ENCODE results near the gene LRBA. TPM values are rescaled to one million over a fixed set of nuclear protein-coding genes. Genes with fewer than 3 reads are reported as not detected.

LRBA gene
- total RNA-seq, 1 experiment from 2014 or later = 55.3 TPM

DNA sequence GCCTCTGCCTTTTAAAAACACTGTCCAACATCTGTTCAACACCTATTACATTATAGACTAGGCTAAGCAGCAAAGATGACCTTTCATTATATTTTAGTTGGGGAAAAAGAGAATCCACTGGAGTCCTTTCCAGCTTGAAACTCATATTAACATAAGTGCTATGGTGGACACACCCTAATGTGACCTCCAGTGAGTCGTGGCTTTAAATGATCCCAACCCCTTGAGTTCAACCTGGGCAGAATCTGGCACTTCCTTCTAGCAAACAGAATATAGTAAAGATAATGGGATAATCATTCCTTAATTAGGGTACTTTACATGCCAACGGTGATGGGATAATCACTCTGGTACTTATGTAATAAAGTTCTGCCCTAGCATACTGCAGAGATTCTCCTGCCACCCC is 270.5 kb downstream of the LRBA start:
- H3K9ac ChIP-seq (ENCODE audit: extremely low read depth, insufficient read length, low read length) = no peak overlapping the region
- no peaks in the 10 kb centered on the region for H3K79me2 ChIP-seq (ENCODE audit: insufficient read depth, low read length)
- TF ChIP-seq, protein P1, sequence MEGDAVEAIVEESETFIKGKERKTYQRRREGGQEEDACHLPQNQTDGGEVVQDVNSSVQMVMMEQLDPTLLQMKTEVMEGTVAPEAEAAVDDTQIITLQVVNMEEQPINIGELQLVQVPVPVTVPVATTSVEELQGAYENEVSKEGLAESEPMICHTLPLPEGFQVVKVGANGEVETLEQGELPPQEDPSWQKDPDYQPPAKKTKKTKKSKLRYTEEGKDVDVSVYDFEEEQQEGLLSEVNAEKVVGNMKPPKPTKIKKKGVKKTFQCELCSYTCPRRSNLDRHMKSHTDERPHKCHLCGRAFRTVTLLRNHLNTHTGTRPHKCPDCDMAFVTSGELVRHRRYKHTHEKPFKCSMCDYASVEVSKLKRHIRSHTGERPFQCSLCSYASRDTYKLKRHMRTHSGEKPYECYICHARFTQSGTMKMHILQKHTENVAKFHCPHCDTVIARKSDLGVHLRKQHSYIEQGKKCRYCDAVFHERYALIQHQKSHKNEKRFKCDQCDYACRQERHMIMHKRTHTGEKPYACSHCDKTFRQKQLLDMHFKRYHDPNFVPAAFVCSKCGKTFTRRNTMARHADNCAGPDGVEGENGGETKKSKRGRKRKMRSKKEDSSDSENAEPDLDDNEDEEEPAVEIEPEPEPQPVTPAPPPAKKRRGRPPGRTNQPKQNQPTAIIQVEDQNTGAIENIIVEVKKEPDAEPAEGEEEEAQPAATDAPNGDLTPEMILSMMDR (conservative IDR thresholded peaks at IDR 0.05) = no peak
- no CpG with 5 or more reads among the region's 2 CpGs for WGBS (ENCODE audit: extremely low coverage, insufficient read length, low lambda C conversion rate)
- H3K79me1 ChIP-seq (ENCODE audit: insufficient read depth, low read depth, low read length, poor library complexity, severe bottlenecking) = peaks cover 3% of the 10 kb centered on the region
- Mint-ChIP-seq H3K9me3 (peaks cover 0 to 5% of the 10 kb centered on the region in 2 experiments; a peak in 2 of 5 replicates), H3K27me3 (ENCODE audit: low read depth) (no peaks in the 10 kb centered on the region), H3K4me3 (no peak overlapping the region), H3K27ac (no peak overlapping the region), H3K4me1 (peaks cover 4 to 5% of the 10 kb centered on the region in 2 experiments; a peak in 2 of 4 replicates), H3K36me3 (ENCODE audit: insufficient read depth in 1 of 3, low read depth in 3 of 3) (peaks cover 0 to 6% (median 0%) of the 10 kb centered on the region in 3 experiments; a peak in 4 of 7 replicates)
- H2BK120ac ChIP-seq (ENCODE audit: low read depth, low read length, poor library complexity, severe bottlenecking) = no peak overlapping the region
- no peak overlapping the region for H3K56ac ChIP-seq (ENCODE audit: insufficient read length, low read depth, low read length)
- H3K23me2 ChIP-seq (ENCODE audit: insufficient read length, low read depth, low read length, poor library complexity, severe bottlenecking) = no peaks in the 10 kb centered on the region
- H2AK5ac ChIP-seq (ENCODE audit: insufficient read length, low read length) = no peak overlapping the region
- H3K4me2 ChIP-seq (ENCODE audit: insufficient read depth, insufficient read length, low read length) = no peak overlapping the region
- H2BK5ac ChIP-seq (ENCODE audit: insufficient read length, low read length) = no peak overlapping the region
- H3T11ph ChIP-seq (ENCODE audit: low read length) = no peak overlapping the region
- no peak overlapping the region for H4K8ac ChIP-seq (replicated peaks; ENCODE audit: insufficient read length, low read depth, low read length)
- no peak overlapping the region for H2BK15ac ChIP-seq (ENCODE audit: low read depth, low read length)
- no peak overlapping the region for H3K4ac ChIP-seq (ENCODE audit: low read depth, low read length)
- H3K27ac ChIP-seq (ENCODE audit: insufficient read length, low read depth, low read length) = no peak overlapping the region
- no peak overlapping the region for H3K14ac ChIP-seq (ENCODE audit: insufficient read depth, low read length)
- no peak overlapping the region for H3K18ac ChIP-seq (ENCODE audit: insufficient read length, low read depth, low read length)
- H4K5ac ChIP-seq (ENCODE audit: insufficient read length, low read depth, low read length) = no peak overlapping the region
- H3K9me3 ChIP-seq (ENCODE audit: control insufficient read depth, low read depth, low read length) = no peaks in the 10 kb centered on the region
- no peak overlapping the region for H2BK12ac ChIP-seq (ENCODE audit: insufficient read length, low read depth, low read length)
- H3K27me3 ChIP-seq (ENCODE audit: insufficient read depth, low read length) = no peaks in the 10 kb centered on the region
- H2AFZ ChIP-seq (ENCODE audit: low read length) = no peak overlapping the region
- no peak overlapping the region for H3K23ac ChIP-seq (ENCODE audit: insufficient read length, low read depth, low read length)
- H4K20me1 ChIP-seq (ENCODE audit: control insufficient read depth, insufficient read depth, insufficient read length) = no peaks in the 10 kb centered on the region
- no peaks in the 10 kb centered on the region; the same call in 1 of the 2 replicates for H3K4me1 ChIP-seq (ENCODE audit: insufficient read depth, low read length)
- H4K91ac ChIP-seq (ENCODE audit: insufficient read length, low read depth, low read length) = no peak overlapping the region
- no peak for DNase-seq
- H2BK20ac ChIP-seq (ENCODE audit: low read depth, low read length, poor library complexity, severe bottlenecking) = no peak overlapping the region
